ENCODE data around the gene SCFD2.

The SCFD2 gene

GRCh38 chr4:52997132-52997416 lies 368.8 kb downstream of the SCFD2 start:
- Histone ChIP-seq H3K9me3 (ENCODE audit: low read length) (no peaks in the 10 kb centered on the region), H3K4me3 (ENCODE audit: low read depth, low read length, poor library complexity, severe bottlenecking) (no peak overlapping the region), H3K36me3 (ENCODE audit: insufficient read depth, low read length) (no peaks in the 10 kb centered on the region), H3K9me2 (ENCODE audit: low read depth, low read length) (no peaks in the 10 kb centered on the region), H3K27me3 (ENCODE audit: insufficient read depth, low read length) (no peaks in the 10 kb centered on the region), H3F3A (ENCODE audit: insufficient read depth, low read length) (no peaks in the 10 kb centered on the region), H3K27ac (ENCODE audit: low read depth, low read length, poor library complexity, severe bottlenecking) (no peak overlapping the region), H4K20me1 (ENCODE audit: insufficient read depth, low read length) (no peaks in the 10 kb centered on the region), H3K79me2 (ENCODE audit: insufficient read depth, low read length) (no peaks in the 10 kb centered on the region), H3K9ac (ENCODE audit: low read length) (no peak overlapping the region), H3K4me1 (ENCODE audit: insufficient read depth, low read length, severe bottlenecking) (no peaks in the 10 kb centered on the region), H2AFZ (ENCODE audit: low read length) (no peak overlapping the region), H3K4me2 (ENCODE audit: low read length) (no peak overlapping the region)
- no peak for TF ChIP-seq EZH2 (IDR thresholded peaks at IDR 0.05; ENCODE audit: borderline replicate concordance, low read length)
- TF ChIP-seq, protein P1, sequence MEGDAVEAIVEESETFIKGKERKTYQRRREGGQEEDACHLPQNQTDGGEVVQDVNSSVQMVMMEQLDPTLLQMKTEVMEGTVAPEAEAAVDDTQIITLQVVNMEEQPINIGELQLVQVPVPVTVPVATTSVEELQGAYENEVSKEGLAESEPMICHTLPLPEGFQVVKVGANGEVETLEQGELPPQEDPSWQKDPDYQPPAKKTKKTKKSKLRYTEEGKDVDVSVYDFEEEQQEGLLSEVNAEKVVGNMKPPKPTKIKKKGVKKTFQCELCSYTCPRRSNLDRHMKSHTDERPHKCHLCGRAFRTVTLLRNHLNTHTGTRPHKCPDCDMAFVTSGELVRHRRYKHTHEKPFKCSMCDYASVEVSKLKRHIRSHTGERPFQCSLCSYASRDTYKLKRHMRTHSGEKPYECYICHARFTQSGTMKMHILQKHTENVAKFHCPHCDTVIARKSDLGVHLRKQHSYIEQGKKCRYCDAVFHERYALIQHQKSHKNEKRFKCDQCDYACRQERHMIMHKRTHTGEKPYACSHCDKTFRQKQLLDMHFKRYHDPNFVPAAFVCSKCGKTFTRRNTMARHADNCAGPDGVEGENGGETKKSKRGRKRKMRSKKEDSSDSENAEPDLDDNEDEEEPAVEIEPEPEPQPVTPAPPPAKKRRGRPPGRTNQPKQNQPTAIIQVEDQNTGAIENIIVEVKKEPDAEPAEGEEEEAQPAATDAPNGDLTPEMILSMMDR (IDR thresholded peaks at IDR 0.05; ENCODE audit: low read length) = no peak

- Histone ChIP-seq H3K36me3 (ENCODE audit: insufficient read depth, low read length) (no peaks in the 10 kb centered on the region), H3K27me3 (ENCODE audit: insufficient read depth, low read length) (no peaks in the 10 kb centered on the region), H3K79me2 (ENCODE audit: insufficient read depth, low read length) (no peaks in the 10 kb centered on the region), H3K9ac (ENCODE audit: low read length) (no peak overlapping the region), H3K27ac (ENCODE audit: low read depth, low read length, poor library complexity, severe bottlenecking) (no peak overlapping the region), H3K9me2 (ENCODE audit: low read depth, low read length) (no peaks in the 10 kb centered on the region), H2AFZ (ENCODE audit: low read length) (no peak overlapping the region), H3F3A (ENCODE audit: insufficient read depth, low read length) (no peaks in the 10 kb centered on the region), H4K20me1 (ENCODE audit: insufficient read depth, low read length) (no peaks in the 10 kb centered on the region), H3K4me1 (ENCODE audit: insufficient read depth, low read length, severe bottlenecking) (no peaks in the 10 kb centered on the region), H3K4me2 (ENCODE audit: low read length) (no peak overlapping the region), H3K4me3 (ENCODE audit: low read depth, low read length, poor library complexity, severe bottlenecking) (no peak overlapping the region), H3K9me3 (ENCODE audit: low read length) (no peaks in the 10 kb centered on the region)
- TF ChIP-seq EZH2 (IDR thresholded peaks at IDR 0.05; ENCODE audit: borderline replicate concordance, low read length) = no peak
- TF ChIP-seq, protein P1 (IDR thresholded peaks at IDR 0.05; ENCODE audit: low read length) = no peak
Observed at GRCh38 chr4:52996261-52997131, 369.4 kb downstream of the SCFD2 start.

GRCh38 chr4:52995360-52996030 lies 370.4 kb downstream of the SCFD2 start:
- H3K27ac ChIP-seq (ENCODE audit: low read depth, low read length, poor library complexity, severe bottlenecking) = no peak overlapping the region
- no peaks in the 10 kb centered on the region for H3K79me2 ChIP-seq (ENCODE audit: insufficient read depth, low read length)
- TF ChIP-seq EZH2 (IDR thresholded peaks at IDR 0.05; ENCODE audit: borderline replicate concordance, low read length) = no peak
- TF ChIP-seq, protein P1 (IDR thresholded peaks at IDR 0.05; ENCODE audit: low read length) = no peak
- H3K27me3 ChIP-seq (ENCODE audit: insufficient read depth, low read length) = no peaks in the 10 kb centered on the region
- no peak overlapping the region for H3K4me2 ChIP-seq (ENCODE audit: low read length)
- H3K36me3 ChIP-seq (ENCODE audit: insufficient read depth, low read length) = no peaks in the 10 kb centered on the region
- H3F3A ChIP-seq (ENCODE audit: insufficient read depth, low read length) = no peaks in the 10 kb centered on the region
- no peaks in the 10 kb centered on the region for H3K9me2 ChIP-seq (ENCODE audit: low read depth, low read length)
- no peak overlapping the region for H3K4me3 ChIP-seq (ENCODE audit: low read depth, low read length, poor library complexity, severe bottlenecking)
- no peaks in the 10 kb centered on the region for H3K9me3 ChIP-seq (ENCODE audit: low read length)
- no peaks in the 10 kb centered on the region for H4K20me1 ChIP-seq (ENCODE audit: insufficient read depth, low read length)
- no peak overlapping the region for H2AFZ ChIP-seq (ENCODE audit: low read length)
- H3K9ac ChIP-seq (ENCODE audit: low read length) = no peak overlapping the region
- H3K4me1 ChIP-seq (ENCODE audit: insufficient read depth, low read length, severe bottlenecking) = no peaks in the 10 kb centered on the region
